NCI-H1436 (cell line): ENCODE measurements around the gene TYMP.
"Not testable (repeated sequence)": the region's sequence is repeated elsewhere in the genome, so short reads cannot be mapped to it uniquely, and the experiment has no call there.

Experiments used
- DNase-seq: peaks from one replicate; lab custom pipeline; 2025; lab: John Stamatoyannopoulos, UW

The TYMP gene

DNA sequence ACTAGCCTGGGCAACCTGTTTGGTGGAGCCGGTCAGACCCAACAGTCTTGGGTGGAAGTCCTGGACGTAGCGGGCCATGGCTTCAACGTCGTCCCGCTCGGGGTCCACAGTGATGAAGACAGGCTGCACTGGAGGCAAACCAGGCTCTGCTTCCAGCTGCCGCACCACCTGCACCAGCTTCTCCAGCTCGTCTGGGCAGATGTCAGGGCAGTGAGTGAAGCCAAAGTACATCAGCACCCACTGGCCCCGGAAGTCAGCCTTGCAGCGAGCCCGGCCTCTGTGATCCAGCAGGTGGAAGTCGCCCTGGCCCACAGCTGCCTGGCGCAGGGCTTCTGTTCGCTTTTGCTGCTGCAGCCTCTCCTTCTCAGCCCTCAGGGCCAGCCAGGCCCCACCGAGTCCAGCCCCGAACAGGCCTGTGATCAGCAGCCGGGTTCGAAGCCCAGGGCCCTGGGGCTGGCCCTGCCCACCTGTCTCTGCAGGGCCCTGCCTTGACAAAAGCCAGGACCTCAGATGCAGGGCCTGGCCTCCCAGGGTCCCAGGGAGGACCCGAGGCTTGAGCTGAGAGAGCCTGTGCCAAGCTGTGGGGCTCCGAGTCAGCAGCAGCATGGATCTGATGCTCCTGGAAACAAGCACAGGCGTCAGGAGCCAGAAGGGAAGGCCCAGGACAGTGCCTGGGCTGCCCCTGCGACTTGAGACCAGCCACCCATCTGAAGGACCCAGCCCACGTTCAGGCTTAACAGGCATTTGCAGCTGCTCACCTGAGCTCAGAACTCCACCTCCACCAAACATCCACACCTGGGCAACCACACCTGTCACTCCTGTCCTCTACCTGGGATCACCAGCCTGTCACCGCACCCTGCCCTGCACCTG lies 5.8 kb downstream of the TYMP start:
- no peak for DNase-seq

- no peak for DNase-seq
Measured at GRCh38 chr22:50523458-50523805, 6.4 kb downstream of the TYMP start.

- no peak for DNase-seq
Measured at GRCh38 chr22:50522806-50523438, 6.9 kb downstream of the TYMP start.

DNA sequence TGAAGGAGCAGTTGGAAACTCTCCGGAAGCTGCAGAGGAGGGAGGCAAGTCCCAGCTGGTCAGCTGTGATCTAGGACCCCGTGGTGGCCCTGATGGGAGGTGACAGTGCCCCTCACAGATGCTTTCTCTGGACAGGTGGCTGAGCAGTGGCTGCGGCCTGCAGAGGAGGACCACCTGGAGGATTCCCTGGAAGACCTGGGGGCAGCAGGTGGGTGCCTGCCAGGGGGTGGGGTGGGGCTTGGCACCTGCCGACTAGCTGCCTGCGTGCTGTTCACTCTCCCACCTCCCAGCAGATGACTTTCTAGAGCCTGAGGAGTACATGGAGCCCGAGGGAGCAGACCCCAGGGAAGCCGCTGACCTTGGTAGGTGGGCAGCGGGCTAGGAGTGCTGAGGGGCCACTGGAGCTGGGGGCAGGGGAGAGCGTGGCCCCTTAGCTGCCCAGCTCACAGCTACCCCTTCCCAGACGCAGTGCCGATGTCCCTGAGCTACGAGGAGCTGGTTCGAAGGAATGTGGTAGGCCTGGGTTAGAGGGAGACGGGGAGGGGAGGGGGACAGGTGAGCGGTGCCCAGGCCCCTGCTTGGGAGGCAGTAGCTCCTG lies 7.5 kb downstream of the TYMP start:
- no peak for DNase-seq

DNA sequence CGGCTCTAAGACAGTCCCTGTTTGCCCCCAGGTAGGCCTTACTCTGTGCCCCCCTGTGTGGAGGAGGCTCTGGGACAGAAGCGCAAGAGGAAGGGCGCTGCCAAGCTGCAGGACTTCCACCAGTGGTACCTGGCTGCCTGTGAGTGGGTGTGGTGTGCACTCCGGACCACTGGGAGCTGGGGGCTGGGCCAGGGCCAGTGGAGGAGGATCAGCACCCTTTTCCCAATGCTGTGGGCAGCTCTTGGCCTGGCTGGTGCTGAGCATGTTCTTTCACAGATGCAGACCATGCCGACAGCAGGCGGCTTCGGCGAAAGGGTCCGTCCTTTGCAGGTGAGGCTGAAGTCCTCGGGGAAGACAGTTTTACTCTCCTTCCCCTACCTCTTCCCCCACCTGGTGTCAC lies 8.1 kb downstream of the TYMP start:
- no peak for DNase-seq

GRCh38 chr22:50520826-50521453 lies 8.9 kb downstream of the TYMP start:
- no peak for DNase-seq

- not testable (repeated sequence) for DNase-seq
Measured at GRCh38 chr22:50520184-50520583, 9.6 kb downstream of the TYMP start.

GRCh38 chr22:50519151-50519550 lies 10.7 kb downstream of the TYMP start:
- DNase-seq: no peak

DNA sequence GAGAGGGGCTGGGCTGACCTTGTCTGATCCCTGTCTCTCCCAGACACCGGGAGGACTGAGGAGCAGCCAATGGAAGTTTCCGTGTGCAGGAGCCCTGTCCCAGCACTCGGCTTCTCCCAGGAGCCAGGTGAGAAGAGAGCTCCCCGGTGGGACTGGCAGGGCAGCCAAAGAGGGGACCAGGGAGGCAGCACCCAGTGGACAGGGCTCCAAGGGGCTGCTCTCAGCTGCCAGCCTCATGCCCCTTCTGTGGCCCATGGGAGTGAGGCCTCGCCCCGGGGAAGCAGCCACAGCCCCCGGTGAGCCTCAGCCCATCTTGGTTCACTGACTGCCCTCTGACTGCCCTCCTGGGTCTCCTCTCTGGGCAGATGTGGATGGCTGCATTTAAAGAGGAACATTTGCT lies 11.2 kb downstream of the TYMP start:
- DNase-seq: no peak

DNA sequence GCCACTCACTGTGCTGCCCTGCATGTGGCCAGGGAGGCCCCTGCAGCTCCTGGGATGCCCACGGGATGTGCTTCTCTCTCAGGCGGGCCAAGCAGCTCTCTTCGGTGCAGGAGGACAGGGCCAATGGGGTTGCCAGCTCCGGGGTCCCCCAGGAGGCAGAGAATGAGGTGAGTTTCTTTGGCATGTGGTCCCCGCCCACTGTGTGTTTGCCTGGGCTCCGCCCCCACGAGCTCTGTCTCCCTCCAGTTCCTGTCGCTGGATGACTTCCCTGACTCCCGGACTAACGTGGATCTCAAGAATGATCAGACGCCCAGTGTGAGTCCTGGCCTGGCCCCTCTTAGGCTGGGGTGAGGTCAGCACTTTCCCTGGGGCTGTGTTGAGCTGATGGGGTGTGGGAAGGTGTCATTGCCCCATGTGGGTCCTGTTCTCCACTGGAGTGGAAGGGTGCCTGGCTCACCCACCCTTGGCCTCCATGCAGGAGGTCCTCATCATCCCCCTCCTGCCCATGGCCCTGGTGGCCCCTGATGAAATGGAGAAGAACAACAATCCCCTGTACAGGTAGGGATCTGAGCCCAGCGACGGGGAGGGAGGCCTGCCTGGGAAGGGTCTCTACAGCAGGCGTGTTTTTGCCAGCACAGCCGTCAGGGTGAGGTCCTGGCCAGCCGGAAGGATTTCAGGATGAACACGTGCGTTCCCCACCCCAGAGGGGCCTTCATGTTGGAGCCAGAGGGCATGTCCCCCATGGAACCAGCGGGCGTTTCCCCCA lies 12.1 kb downstream of the TYMP start:
- DNase-seq: no peak

DNA sequence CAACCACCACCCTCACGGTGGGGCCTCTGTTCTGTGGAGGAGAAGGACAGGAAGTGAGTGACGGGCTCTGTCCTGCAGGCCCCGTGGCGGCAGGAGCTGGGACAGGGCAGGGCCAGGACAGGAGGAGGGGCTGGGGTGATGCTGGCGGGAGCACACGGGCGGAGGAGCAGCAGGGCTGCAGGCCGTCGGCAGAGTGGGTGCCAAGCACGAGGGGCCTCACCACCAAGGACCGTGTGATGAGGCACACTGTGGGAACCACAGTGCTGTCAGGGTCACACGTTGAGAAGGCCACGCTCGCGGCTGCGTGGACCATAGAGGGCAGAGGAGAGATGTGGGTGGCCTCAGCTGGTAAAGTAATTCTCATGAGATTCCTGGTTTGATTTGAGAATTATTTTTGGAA lies 12.9 kb downstream of the TYMP start:
- DNase-seq: no peak

DNA sequence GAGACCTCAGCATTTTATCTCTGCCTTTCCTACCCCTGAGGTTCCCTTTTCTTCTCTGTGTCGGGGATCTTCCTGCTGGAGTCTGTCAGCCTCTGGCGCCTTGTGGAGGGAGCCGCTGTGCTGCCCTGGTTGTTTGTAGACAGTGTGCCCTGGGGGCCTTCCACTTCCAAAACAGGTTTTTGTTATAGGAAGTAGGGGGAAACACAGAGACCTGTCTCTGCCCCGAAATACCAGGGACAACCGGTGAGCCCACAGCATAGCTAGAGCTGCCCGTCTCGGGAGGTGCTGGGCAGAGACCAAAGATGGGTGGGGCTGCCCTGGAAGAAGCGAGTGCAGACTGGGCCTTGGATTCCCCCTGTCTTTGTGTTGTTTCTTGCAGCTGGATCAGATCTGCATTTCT lies 13.7 kb downstream of the TYMP start:
- DNase-seq: no peak

GRCh38 chr22:50513175-50513574 lies 16.6 kb downstream of the TYMP start:
- DNase-seq: no peak

- DNase-seq: no peak
Measured at GRCh38 chr22:50508897-50509296, 20.9 kb downstream of the TYMP start.

GRCh38 chr22:50507991-50508884 lies 21.6 kb downstream of the TYMP start, which contains the start of gene NCAPH2:
TSS of gene NCAPH2 (plus strand) at chr22:50508224. CDS start at chr22:50508338, 114 bp downstream.
- peak; percentile 97 for DNase-seq

DNA sequence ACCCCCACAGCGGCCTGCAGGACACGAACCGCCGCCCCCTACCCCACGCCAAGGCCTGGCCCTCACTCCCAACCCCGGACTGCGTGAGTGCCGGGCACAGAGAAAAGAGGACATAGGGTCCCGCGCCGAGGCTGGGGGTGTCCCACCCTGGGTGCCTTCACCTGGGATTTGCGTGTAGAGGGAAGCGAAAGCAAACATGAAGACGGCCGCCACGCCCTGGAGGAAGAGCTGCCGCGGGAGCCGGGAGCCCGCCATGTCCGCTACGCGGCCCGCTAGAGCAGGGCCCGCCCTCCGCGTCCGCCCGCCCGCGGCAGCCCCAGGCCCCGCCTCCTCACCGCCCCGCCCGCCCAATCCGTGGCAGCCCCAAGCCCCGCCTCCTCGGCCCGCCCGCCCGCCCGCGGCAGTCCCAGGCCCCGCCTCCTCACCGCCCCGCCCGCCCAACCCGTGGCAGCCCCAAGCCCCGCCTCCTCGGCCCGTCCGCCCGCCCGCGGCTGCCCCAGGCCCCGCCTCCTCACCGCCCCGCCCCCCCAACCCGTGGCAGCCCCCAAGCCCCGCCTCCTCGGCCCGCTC lies 22.3 kb downstream of the TYMP start, which contains the start of gene LMF2:
Gene LMF2, minus strand, starts transcription at position 282 of the 570 bp plus-strand sequence. Its CDS starts 27 bp downstream, at position 255.
- no peak for DNase-seq

DNA sequence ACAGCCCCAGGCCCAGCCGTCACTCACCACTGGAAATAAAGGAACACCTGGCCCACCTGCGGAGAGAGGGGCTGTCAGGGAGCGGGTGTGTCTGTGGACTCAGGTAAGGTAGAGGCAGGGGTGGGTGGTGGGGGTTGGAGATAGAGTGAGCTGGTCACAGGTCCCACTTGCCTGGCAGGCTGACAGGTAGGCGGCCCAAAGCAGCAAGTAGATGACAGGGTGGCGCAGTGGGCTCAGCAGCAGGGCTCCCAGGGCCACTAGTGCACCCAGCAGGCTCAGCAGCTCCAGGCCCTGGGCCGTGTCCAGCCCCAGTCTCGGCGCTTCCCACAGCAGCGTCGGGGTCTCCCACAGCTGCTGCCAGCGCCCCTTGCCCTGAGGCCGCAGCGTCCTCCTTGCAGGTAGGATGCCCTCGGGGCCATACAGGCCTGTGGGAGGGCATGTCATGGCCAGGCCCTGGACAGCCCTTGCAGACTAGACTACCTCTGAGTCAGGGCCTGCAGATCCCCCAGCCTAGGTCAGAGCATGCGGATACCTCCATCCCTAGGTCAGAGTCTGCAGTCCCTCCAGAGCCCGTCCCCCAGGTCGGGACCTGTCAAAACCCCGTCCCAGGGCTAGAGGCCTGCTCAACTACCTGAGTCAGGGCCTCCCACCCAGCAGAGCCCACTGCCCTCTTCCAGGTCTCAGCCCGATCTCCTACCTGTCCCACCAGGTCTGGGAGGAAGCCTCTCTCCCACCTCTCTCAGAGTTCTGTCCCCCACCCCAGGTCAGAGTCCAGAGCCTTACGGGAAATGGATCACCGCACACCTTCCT lies 23.0 kb downstream of the TYMP start:
- no peak for DNase-seq

- no peak for DNase-seq
Measured at GRCh38 chr22:50505776-50506610, 23.8 kb downstream of the TYMP start.
